ENCODE results near the gene LYPD5. TPM values are rescaled to one million over a fixed set of nuclear protein-coding genes. Genes with fewer than 3 reads are reported as not detected.

LYPD5 gene
- total RNA-seq, 1 experiment from 2014 or later, result 2.9 TPM

DNA sequence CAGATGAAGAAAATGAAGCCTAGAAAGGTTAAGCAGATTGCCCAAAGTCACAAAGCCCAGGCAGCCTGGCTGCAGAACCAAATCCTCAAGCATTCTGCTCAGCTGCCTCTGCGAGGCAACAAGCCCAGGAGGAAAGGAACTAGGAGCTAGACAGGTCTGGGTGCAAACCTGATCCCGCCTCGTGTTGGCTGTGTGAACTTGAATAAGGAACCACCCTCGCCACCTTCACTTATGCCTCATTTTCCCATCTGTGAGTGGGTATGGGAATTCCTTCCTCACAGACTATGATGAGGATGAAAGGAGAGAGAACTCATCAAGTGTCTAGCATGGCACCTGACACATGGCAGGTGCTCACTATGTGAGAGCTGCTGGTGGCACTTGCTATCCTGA, 54.0 kb downstream of the LYPD5 start:
- CTCF ChIA-PET, result no interaction called here
- POLR2A ChIA-PET (ENCODE audit: unreplicated experiment), result interaction anchor here (0.6 kb wide), 1 partner anchor 106 kb away, joined by 4 read pairs; no protein-coding TSS in a partner anchor
- intact Hi-C loops (cut with micrococcal nuclease; ENCODE audit: unreplicated experiment), result no loop called here

DNA sequence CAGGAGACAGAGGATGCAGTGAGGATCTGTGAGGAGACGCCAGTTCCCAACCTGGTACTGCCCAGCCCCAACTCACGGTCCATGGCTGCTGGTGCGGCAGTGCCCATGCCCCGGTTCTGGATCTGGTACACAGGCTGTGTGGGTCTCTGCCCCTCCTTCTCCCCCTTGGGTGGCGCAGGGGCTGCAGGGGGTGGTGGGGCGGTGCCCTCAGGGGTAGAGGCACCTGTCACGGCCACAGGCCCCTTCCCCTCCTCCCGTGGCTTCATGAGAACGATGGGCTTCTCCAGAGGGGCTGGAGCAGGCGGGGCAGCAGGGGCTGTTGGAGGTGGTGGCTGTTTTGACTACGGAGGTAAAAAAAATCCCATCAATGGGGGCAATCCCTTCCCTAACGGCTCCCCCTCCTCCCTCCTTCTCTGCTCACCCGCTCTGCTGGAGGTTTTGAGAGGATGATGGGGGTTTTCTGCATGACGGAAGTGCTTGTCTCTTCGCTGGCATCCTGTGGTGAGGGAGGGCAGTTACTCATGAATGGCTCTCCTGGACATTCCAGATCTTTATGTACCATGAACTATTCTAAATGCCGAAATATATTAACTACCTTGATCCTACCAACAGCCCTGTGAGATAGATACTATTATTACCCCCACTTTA, 54.6 kb downstream of the LYPD5 start:
- TF ChIP-seq, protein P1, sequence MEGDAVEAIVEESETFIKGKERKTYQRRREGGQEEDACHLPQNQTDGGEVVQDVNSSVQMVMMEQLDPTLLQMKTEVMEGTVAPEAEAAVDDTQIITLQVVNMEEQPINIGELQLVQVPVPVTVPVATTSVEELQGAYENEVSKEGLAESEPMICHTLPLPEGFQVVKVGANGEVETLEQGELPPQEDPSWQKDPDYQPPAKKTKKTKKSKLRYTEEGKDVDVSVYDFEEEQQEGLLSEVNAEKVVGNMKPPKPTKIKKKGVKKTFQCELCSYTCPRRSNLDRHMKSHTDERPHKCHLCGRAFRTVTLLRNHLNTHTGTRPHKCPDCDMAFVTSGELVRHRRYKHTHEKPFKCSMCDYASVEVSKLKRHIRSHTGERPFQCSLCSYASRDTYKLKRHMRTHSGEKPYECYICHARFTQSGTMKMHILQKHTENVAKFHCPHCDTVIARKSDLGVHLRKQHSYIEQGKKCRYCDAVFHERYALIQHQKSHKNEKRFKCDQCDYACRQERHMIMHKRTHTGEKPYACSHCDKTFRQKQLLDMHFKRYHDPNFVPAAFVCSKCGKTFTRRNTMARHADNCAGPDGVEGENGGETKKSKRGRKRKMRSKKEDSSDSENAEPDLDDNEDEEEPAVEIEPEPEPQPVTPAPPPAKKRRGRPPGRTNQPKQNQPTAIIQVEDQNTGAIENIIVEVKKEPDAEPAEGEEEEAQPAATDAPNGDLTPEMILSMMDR (conservative IDR thresholded peaks at IDR 0.05), result no peak
- no peak for TF ChIP-seq EZH2 (IDR thresholded peaks at IDR 0.05; ENCODE audit: low read depth)
- POLR2A ChIA-PET (ENCODE audit: unreplicated experiment), result interaction anchor here (0.6 kb wide), 1 partner anchor 105 kb away, joined by 4 read pairs; no protein-coding TSS in a partner anchor

More for the DNA sequence above, 54.0 kb downstream of the LYPD5 start:
- H3F3A ChIP-seq (ENCODE audit: insufficient read depth, low read depth), result peaks cover 16% of the 10 kb centered on the region; the same call in 1 of the 2 replicates
- no peak overlapping the region for H3K4me3 ChIP-seq
- H3K4me1 ChIP-seq (replicated peaks; ENCODE audit: insufficient read depth), result peaks cover 18% of the 10 kb centered on the region
- H2AFZ ChIP-seq, result no peak overlapping the region
- no peak overlapping the region for H3K27ac ChIP-seq
- no peaks in the 10 kb centered on the region for H3K27me3 ChIP-seq (ENCODE audit: insufficient read depth, low read depth)
- TF ChIP-seq, protein P1 (conservative IDR thresholded peaks at IDR 0.05), result no peak
- no peak for TF ChIP-seq EZH2 (IDR thresholded peaks at IDR 0.05; ENCODE audit: low read depth)
- BruUV-seq (replicated peaks), result no TSS peak
- H3K4me2 ChIP-seq, result no peak overlapping the region
- DNase-seq, result no peak
- H3K79me2 ChIP-seq (ENCODE audit: low read depth), result peaks cover 37% of the 10 kb centered on the region
- peaks cover 62% of the 10 kb centered on the region for H3K36me3 ChIP-seq (ENCODE audit: low read depth)
- H3K9me3 ChIP-seq (ENCODE audit: insufficient read depth, low read depth), result no peaks in the 10 kb centered on the region
- H3K9me2 ChIP-seq (ENCODE audit: insufficient read depth), result no peaks in the 10 kb centered on the region
- H4K20me1 ChIP-seq (ENCODE audit: insufficient read depth), result peaks cover 15% of the 10 kb centered on the region

More for the DNA sequence above, 54.6 kb downstream of the LYPD5 start:
- Histone ChIP-seq H3K27ac (no peak overlapping the region), H3K9me2 (ENCODE audit: insufficient read depth) (no peaks in the 10 kb centered on the region), H3K4me1 (replicated peaks; ENCODE audit: insufficient read depth) (peaks cover 13% of the 10 kb centered on the region), H3K4me3 (no peak overlapping the region), H4K20me1 (ENCODE audit: insufficient read depth) (peaks cover 12% of the 10 kb centered on the region), H2AFZ (no peak overlapping the region), H3K9me3 (ENCODE audit: insufficient read depth, low read depth) (no peaks in the 10 kb centered on the region), H3K79me2 (ENCODE audit: low read depth) (peaks cover 32% of the 10 kb centered on the region), H3K36me3 (ENCODE audit: low read depth) (peaks cover 68% of the 10 kb centered on the region), H3F3A (ENCODE audit: insufficient read depth, low read depth) (peaks cover 12% of the 10 kb centered on the region; the same call in 1 of the 2 replicates), H3K27me3 (ENCODE audit: insufficient read depth, low read depth) (no peaks in the 10 kb centered on the region), H3K4me2 (no peak overlapping the region)
- no TSS peak for BruUV-seq (replicated peaks)
- CTCF ChIA-PET, result no interaction called here
- intact Hi-C loops (cut with micrococcal nuclease; ENCODE audit: unreplicated experiment), result no loop called here
- no peak for DNase-seq

Other genes with a start within 250 kb of the LYPD5 start
- 37.2 and 45.1 TPM in 2 replicates for gene XRCC1, start 226.9 kb downstream of the LYPD5 start, total RNA-seq (2021)
- 0.53 and 2.0 TPM in 2 replicates for gene PINLYP, start 226.6 kb downstream of the LYPD5 start, total RNA-seq (2021)
- gene IRGQ, start 206.3 kb downstream of the LYPD5 start, total RNA-seq (2021), result 23.3 and 31.6 TPM in 2 replicates
- 15.5 and 16.9 TPM in 2 replicates for gene ZNF576, start 205.9 kb downstream of the LYPD5 start, total RNA-seq (2021)
- gene SRRM5, start 190.4 kb downstream of the LYPD5 start, total RNA-seq (2021), result 0.37 and 0.60 TPM in 2 replicates
- gene ZNF428, start 182.8 kb downstream of the LYPD5 start, total RNA-seq (2021), result 46.6 and 61.1 TPM in 2 replicates
- gene CADM4, start 162.6 kb downstream of the LYPD5 start, total RNA-seq (2021), result 68.3 and 71.1 TPM in 2 replicates
- 35.2 and 53.6 TPM in 2 replicates for gene PLAUR, start 132.3 kb downstream of the LYPD5 start, total RNA-seq (2021)
- not detected in 2 replicates for gene IRGC, start 86.4 kb downstream of the LYPD5 start, total RNA-seq (2021)
- gene SMG9, start 47.5 kb downstream of the LYPD5 start, total RNA-seq (2021), result 76.8 and 84.1 TPM in 2 replicates
- gene KCNN4, start 21.5 kb downstream of the LYPD5 start, total RNA-seq (2021), result 92.4 and 92.7 TPM in 2 replicates
- 14.8 and 15.2 TPM in 2 replicates for gene ZNF283, start 24.9 kb upstream of the LYPD5 start, total RNA-seq (2021)
- gene ZNF404, start 81.5 kb upstream of the LYPD5 start, total RNA-seq (2021), result 0.24 TPM in 1 of 2 replicates, not detected in the other
- 6.9 and 10.3 TPM in 2 replicates for gene ZNF45, start 132.8 kb upstream of the LYPD5 start, total RNA-seq (2021)
- gene ZNF221, start 148.8 kb upstream of the LYPD5 start, total RNA-seq (2021), result 1.7 and 1.9 TPM in 2 replicates
- gene ZNF155, start 181.7 kb upstream of the LYPD5 start, total RNA-seq (2021), result 5.0 and 6.1 TPM in 2 replicates
- gene ZNF230, start 200.5 kb upstream of the LYPD5 start, total RNA-seq (2021), result 4.0 and 4.8 TPM in 2 replicates
- 1.8 and 2.1 TPM in 2 replicates for gene ZNF222, start 222.9 kb upstream of the LYPD5 start, total RNA-seq (2021)
- 3.5 and 4.2 TPM in 2 replicates for gene ZNF223, start 249.6 kb upstream of the LYPD5 start, total RNA-seq (2021)